GM19328 (cell line): ENCODE data around the gene DIPK1B.

Source experiments
- ATAC-seq: cut with Tn5 transposase; IDR thresholded peaks from one replicate; pipeline ENCODE4 v1.9.1; 2021; ENCODE audit warnings: mild to moderate bottlenecking, moderate library complexity; ENCODE audit not compliant: unreplicated experiment

The DIPK1B gene

DNA sequence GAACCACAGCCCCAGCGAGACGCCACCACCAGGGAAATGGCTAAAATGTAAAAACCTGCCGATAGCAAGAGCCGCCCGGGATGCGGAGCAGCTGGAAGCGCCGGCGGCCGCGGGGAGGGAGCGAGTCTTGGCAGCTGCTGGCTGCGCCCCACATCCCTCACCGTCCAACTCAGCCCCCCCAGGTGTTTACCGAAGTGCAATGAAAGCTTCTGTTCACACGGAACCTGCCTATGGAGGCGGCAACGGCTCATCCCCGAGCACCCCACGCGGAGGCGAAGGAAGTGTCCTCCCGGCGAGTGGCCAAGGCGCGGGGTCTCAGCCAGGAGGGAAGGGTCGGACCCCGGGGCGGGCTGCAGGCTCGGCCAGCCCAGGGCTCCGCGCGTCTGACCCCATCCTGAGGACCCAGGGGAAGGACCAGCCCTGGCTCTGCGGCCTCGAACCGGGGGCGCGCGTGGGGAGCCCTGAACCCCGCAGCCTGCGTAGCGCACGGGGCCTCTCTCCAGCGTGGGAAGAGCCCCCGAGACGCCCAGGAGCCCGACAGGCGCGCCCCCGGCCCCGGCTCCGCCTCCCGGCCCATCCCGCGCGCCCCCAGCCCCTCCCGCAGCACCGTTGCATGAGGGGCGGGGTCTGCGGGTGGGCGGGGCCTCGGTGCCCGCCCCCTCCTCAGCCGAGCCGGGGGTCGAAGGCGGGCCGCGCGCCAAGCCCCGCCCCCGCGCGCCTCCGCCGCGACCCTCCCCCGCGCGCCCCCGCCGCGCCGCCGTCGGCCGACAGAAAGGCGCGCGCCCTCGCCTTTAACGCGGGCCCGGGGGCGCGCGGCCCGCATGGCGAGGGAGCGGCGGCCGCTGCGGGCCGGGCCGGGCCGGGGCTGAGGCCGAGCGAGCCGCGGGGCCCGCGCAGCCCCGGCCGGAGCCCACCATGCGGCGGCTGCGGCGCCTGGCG is at the start of gene DIPK1B:
DIPK1B (plus strand) TSS at position 822 of the 939 bp plus-strand sequence; CDS start at position 916, 94 bp downstream.
- ATAC-seq: no peak

DNA sequence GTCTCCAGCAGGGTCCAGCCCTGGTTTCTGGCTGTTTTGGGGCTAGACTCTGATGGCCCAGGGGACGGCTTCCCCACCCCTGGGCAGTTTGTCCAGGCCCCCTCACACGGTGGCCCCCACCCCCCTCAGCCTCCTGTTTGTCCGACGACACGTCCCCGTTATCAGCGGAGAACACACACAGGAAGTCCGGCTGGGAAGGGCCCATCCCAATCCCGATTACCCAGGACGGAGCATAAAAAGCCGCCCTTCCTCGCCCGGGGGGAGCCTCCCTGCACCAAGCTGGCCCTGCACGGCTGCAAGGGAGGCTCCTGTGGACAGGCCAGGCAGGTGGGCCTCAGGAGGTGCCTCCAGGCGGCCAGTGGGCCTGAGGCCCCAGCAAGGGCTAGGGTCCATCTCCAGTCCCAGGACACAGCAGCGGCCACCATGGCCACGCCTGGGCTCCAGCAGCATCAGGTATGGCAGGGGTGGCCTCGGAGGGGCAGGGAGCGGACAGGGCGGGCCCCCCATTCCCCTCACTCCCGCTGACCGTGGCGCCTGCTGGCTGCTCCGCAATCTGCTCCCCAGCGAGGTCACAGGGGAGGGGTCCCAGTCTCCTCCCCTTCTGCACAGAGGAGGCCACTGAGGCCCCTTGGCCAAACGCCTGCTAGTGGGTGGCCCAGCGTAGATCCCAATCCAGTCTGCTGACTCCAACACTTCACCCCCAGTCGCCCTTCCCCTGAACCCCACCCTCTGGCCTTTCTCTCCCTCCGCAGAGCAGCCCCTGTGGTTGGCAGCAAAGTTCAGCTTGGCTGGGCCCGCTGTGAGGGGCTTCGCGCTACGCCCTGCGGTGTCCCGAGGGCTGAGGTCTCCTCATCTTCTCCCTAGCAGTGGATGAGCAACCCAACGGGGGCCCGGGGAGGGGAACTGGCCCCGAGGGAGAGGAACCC is 49.5 kb upstream of the DIPK1B start, which contains the start of gene EGFL7:
EGFL7 (plus strand) TSS at position 261 of the 926 bp plus-strand sequence. CDS start 5,367 bp downstream, outside the sequence.
- no peak for ATAC-seq

DNA sequence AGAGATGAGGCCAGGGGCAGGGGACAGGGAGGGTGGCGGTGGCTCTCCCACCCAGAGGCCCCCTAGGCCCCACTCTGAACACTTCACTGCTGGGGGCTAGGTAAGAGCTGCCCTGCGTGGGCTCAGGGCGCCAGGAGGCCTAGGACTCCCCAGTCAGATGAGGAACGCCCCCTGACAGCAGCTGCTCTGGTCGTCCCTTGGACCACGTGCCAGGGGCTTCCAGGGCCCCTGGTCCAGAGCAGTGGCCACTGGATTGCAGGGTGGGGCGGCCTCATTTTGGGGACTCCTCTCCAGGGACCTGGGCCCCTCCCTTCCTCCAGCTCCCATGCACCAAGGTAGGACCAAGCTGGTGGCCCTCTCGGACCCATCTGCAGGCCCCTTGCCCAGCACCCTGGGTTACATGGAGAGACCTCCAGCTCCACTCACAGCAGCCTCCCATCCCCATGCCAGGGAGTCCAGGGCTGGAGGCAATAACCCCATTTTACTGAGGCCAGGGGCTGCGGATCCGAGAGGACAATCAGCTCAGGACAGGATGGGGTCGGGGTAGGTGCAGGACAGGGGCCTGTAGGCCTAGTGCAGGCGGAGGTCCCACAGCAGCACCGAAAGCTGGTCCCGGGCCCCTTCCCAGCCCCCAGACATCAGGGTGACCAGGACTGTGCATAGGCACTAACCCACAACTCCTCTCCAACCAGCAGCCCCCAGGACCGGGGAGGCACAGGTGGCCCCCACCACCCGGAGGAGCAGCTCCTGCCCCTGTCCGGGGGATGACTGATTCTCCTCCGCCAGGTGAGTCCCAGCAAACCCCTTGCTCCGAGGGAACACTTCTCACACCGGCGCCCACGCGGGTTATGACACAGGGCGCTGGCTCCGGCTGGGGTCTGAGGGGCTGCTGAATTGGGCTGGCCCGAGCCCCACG is 48.1 kb upstream of the DIPK1B start:
- ATAC-seq: no peak

DNA sequence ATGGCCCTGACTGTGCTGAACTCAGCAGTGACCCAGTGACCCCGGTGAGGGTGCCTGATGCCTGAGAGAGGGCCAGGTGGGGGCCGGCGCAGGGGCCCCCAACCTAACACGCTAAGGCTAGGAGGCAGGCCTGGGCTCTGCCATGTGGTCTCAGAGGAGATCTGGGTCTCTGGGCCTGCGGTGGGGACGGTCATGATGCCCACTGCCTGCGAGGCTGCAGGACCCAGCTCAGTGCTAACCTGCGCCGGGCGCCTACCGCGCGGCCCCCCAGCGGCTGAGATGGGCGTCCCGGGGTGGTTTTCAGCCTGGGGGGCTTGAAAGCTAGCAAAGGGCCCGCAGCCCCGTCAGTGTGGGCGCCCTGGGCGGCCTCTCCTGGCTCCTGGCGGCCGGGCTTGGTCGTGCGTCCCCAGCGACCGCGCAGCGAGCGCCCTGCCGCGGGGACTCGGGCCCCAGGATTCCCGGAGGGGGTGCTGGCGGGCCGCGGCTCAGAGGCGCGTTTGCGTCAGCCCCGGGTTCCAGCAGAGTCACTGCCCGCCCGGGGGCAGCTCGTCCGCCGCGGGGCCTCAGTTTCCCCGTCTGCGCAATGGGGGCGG is 47.2 kb upstream of the DIPK1B start:
- ATAC-seq: no peak

DNA sequence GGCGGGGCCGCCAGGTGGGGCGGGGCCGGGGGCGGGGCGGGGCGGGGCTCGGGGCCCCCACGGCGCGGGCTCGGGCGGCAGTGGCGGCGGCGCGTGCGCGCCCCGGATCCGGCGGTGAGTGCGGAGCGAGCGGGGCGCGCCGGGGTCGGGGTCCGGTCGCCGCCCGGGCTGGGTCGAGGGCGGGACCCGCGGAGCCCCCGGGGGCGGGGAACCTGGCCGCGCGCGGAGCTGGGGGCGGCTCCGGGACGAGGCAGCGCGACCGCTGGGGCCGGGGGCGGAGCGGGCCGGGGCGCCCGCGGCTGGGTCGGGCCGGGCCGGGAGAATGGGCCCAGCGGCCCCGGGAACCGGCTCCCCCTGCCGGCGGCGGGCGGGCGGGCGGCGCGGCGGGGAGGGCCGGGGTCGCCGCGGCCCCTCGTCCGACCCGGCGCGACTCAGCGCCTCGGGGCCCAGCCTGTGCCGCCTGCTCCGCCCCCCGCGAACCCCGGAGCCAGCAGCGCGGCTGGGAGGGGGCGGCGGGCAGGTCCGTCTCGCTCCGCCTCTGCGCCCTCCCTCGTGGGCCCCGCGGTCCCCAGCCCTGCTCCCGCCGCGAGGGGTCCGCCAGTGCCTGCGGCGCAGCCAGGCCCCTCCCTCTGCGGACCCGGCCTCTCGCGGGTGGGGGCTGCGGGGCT is 46.5 kb upstream of the DIPK1B start:
- no peak for ATAC-seq

DNA sequence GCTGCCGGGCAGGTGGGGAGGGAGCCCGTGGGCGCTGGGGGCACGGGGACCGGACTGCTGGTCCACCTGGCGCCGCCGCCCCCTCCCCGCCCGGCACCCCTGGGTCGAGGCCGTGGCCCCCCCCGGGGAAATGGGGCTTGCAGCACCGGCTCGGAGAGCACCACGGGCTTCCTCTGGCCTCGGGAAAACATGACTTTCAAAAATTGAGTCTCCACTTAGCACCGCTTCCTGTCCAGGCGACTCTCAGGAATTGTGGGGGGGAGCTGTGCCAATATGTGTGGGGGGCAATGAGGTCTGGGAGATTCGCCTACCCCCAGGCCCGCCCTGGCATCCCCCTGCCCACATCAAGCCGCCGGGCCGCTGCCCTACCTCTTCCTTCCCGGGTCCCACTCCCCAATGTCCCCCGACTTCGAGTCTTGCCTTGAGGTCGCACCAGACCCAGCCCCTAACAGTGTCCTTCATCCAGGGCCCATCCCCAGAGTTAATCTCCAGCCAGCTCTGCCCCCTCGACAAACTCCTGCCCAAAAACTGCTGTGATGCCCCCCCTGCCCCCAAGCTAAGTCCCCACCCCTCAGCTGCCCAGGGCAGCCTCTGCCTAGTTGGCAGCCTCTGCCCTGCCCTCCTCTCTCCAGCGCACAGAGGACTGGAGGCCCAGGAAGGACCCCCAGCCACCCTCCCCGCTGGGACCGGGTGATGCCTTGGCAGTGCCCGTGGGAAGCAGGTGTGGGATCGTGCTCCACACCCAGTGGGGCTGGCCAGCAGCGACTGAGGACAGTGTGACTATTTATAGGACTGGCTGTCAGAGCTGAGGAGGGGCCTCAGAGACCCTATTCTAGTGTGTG is 45.8 kb upstream of the DIPK1B start:
- ATAC-seq: no peak

DNA sequence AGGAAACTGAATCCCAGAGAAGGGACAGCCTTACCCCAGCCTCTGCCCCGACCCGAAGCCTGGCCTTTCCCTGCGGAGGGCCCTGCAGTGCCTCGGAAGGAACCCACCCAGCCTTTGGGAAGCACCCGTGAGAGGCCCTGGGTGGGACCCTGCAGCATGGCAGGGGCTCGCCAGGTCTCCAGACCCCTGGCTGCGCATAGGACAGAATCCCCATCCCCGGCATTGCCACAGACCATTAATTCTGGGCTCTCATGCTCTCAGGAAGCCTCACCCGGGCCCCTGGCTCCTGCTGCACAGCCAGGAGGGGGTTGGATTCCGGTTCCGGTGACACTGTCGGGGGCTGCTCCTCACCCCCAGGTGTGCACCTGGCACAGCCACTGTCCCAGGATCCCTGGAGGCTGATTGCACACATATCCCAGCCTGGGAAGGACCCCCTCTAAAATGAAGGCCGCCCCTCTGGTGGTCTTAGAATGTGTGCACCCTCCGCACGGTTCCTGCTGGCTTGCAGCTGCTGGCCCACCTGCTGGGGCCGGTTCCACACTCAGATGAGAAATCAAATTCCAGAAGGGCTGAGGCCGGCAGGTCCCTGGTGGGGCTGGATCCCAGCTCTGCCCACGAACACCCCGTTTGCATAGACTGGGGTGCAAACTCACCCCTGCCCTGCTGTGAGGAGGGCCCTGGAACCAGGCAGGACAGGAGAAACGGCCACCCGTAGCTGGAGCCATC is 45.0 kb upstream of the DIPK1B start:
- no peak for ATAC-seq

DNA sequence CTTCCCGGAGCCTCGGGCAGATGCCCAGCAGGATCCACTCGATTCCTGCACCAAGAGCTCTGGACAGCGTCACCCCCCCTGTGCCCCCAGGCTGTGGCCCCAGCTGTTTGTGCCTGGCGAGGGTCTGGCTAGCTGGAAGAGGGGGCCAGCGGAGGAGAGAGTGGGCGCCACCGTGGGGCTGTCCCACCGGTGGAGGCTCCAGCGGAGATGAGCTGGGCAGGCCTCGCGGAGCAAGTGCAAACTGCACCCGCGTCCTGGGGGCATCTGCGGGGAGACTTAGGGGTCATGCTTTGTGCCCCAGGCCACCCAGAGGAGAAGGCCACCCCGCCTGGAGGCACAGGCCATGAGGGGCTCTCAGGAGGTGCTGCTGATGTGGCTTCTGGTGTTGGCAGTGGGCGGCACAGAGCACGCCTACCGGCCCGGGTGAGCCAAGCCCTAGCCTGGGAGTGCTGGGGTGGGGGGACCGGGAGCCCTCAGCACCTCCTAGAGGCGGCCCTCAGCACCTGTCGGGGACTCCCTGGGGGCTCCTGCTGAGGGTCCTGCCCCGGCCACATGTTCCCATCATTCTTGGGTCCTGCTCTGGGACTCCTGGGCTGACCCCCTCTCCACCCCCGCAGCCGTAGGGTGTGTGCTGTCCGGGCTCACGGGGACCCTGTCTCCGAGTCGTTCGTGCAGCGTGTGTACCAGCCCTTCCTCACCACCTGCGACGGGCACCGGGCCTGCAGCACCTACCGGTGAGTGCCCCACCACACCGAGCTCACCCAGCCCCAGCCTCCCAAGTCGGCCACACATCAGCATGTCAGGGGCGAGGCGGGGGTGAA is 44.2 kb upstream of the DIPK1B start:
- no peak for ATAC-seq

DNA sequence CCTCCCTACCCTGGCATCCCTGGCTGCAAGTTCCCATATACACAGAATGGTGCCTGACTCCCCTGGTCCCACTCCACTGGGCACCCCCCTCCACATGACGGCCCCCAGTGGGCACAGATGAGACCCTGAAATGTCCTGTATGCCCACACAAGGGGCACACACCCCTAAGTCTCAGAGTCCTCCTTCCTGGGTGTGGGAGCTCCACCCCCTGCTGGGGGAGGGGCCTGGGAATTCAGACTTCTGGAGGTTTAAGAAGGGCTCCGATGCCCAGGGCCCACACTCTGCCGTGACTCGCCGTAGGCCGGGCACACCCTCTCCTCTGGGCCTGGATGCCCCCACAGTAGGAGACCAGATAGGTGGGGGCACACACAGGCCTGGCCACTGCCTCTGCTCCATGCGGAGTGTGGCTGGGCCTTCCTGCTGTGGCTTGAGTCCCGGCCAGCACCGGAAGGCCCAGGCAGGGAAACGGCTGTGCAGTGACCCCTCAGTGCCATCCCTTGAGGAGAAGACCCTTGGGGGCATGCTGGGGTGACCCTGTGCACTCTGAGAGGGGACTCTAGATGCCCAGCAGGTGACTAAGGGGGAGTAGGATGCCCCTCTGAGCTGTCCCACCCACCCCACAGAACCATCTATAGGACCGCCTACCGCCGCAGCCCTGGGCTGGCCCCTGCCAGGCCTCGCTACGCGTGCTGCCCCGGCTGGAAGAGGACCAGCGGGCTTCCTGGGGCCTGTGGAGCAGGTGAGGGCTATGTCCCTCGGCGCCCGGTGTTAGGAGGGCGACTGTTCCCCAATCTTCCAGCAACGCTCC is 43.2 kb upstream of the DIPK1B start:
- no peak for ATAC-seq

DNA sequence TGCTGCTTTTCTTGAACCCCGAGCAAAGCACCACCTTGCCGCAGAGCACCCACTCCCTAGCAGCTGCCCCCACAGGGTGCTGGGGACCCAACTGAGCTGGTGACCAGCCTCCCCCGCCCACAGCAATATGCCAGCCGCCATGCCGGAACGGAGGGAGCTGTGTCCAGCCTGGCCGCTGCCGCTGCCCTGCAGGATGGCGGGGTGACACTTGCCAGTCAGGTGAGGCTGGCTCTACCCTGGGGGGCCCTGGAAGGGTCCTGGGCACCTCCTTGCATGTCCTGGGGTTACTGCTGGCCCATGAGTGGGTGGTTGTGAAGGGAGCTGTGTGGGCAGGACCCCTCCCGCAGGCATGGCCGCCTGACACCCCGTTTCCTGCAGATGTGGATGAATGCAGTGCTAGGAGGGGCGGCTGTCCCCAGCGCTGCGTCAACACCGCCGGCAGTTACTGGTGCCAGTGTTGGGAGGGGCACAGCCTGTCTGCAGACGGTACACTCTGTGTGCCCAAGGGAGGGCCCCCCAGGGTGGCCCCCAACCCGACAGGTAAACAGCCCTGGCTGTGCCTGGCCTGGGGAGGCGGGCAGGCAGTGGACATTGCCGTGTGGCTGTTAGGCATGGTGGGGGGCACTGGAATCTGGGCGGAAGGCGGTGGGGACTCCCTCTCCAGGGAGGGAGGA is 42.4 kb upstream of the DIPK1B start:
- ATAC-seq: no peak

DNA sequence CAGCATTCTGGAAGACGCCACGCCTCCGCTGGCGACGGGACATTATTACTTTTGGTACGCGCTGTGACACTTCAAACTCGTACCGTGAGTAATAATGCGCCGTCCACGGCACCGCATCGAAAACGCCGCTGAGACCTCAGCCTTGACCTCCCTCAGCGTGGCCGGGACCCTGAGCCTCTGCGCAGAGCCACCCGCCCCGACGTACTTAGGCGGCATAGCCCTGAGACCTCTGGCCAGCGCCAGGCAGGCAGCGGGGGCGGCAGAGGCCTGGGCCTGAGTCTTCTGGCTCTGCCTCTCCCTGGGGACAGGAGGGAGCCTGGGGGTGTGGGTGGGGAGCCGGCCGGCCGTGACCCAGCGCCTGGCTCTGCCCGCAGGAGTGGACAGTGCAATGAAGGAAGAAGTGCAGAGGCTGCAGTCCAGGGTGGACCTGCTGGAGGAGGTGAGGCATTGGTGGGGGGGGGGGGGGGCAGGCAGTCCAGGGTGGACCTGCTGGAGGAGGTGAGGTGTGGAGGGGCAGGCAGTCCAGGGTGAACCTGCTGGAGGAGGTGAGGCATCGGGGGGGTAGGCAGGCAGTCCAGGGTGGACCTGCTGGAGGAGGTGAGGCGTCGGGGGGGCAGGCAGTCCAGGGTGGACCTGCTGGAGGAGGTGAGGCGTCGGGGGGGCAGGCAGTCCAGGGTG is 41.7 kb upstream of the DIPK1B start:
- ATAC-seq: no peak

DNA sequence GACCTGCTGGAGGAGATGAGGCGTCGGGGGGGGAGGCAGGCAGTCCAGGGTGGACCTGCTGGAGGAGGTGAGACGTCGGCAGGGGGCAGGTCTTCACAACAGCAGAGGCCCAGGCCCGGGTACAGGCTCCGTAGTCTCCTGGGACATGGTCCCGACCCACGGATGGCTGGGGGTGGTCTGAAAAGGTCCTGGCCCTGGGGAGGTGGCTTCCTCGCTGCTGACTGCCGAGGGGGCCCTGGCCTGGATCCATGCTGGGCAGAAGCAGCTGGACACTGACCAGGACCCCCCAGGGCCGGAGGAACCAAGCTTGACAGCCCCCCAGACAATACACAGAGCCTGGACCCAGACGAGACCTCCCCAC is 41.1 kb upstream of the DIPK1B start:
- no peak for ATAC-seq

DNA sequence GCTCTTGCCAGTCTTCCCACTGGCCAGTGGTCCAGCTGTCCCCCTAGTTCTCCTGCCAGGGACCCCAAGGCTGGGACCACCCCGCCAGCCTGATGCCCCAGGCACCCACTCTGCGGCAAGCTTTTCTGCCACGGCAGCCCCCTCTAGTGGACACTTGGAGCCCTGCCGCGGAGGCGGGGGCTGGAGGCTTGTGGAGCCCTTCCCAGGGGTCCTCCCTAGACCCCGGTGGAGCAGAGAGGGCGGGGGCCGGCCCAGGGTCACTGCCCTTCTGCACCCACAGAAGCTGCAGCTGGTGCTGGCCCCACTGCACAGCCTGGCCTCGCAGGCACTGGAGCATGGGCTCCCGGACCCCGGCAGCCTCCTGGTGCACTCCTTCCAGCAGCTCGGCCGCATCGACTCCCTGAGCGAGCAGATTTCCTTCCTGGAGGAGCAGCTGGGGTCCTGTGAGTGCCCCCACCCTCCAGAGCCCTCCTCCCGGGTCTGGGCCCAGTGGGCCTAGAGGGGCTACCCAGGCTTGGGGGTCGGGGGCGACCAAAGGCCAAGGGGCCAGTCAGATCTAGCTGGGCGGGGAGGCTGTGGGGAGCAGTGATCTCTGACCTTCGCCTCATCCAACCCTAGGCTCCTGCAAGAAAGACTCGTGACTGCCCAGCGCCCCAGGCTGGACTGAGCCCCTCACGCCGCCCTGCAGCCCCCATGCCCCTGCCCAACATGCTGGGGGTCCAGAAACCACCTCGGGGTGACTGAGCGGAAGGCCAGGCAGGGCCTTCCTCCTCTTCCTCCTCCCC is 40.5 kb upstream of the DIPK1B start:
- ATAC-seq: no peak

DNA sequence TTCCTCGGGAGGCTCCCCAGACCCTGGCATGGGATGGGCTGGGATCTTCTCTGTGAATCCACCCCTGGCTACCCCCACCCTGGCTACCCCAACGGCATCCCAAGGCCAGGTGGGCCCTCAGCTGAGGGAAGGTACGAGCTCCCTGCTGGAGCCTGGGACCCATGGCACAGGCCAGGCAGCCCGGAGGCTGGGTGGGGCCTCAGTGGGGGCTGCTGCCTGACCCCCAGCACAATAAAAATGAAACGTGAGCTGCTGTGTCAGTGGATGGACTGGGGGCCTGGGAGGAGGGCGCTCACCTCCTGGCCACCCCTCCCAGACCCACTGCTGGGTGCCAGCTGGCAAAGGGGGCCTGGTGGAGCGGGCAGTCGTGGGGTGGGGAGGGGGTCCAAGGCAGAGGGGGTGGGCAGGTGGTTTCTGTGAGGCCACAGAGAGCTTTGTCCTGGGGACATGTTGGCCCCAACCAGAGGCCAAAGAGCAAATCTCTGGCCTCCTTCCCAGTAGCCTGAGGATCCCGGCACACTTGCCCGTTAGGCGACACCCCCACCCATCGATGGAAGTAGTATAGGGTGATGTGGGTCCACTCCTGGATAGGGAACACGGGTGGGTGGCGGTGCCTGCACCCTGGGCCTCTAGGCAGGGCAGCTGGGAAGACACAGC is 39.8 kb upstream of the DIPK1B start:
- no peak for ATAC-seq
